Occipital lobe (tissue), 2 donors: ENCODE results near the gene COL3A1. TPM values are rescaled to one million over a fixed set of nuclear protein-coding genes. Genes with fewer than 3 reads are reported as not detected.

Source experiments
- DNase-seq: peaks from one replicate; lab custom pipeline; 2025; lab: John Stamatoyannopoulos, UW
- total RNA-seq: library from RNA; depleted of rRNA; stranded (reverse); fragments of >200 nt; gene quantifications from one replicate; pipeline ENCODE4 v1.2.3, GENCODE V29; 2014

Gene COL3A1
- total RNA-seq, 1 donor from 2014 or later, result 129 TPM

DNA sequence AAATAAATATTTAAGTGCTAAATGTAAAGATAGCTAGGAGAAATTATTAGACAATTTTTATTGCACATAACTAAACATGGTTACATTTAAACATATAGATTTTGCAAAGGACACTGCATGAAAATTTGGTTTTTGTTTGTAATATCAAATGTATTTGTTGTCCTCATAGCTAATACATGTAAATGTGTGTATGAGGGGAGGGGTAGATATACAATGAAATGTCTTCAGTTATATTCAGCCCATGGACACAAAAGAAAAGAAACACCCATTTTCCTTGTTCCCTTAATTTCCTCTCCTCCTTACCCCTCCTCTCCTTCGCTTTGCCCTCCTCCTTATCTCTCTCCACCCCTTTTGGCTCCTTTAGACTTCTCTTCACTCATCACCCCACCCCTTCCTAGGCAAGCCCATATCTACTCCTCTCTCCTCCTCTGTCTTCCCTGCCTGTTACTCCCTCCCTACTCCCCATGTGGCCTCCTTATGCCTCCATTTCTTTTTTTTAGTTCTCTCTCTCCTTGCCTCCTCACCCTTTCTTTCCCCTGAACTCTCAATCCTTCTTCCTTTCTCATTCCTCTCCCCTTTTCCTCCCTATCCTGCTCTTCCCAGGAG lies 1.4 kb downstream of the COL3A1 start:
- no peak for DNase-seq

GRCh38 chr2:188976545-188977268 lies 2.5 kb downstream of the COL3A1 start:
- DNase-seq, result no peak

DNA sequence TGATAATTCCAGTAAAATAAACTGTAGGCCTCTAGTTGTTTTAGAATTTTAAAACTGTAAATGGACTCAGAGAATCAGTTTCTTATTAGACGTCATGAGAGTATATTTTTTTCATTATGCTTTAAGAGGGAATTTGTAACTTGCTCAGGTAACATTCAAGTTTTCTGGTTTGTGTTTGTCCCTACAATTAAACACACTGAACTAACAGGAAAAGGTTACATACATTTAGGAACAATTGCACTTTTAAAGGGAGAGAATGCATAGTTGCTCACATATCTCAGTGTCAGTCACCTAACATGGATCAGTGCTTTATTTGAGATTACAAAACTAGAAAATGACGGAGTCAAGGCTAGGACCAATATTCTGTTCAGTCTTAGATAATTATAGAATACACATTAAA lies 3.1 kb downstream of the COL3A1 start:
- DNase-seq, result no peak

- no peak for DNase-seq
These were observed 4.3 kb downstream of the COL3A1 start for GRCh38 chr2:188978291-188979081.

DNA sequence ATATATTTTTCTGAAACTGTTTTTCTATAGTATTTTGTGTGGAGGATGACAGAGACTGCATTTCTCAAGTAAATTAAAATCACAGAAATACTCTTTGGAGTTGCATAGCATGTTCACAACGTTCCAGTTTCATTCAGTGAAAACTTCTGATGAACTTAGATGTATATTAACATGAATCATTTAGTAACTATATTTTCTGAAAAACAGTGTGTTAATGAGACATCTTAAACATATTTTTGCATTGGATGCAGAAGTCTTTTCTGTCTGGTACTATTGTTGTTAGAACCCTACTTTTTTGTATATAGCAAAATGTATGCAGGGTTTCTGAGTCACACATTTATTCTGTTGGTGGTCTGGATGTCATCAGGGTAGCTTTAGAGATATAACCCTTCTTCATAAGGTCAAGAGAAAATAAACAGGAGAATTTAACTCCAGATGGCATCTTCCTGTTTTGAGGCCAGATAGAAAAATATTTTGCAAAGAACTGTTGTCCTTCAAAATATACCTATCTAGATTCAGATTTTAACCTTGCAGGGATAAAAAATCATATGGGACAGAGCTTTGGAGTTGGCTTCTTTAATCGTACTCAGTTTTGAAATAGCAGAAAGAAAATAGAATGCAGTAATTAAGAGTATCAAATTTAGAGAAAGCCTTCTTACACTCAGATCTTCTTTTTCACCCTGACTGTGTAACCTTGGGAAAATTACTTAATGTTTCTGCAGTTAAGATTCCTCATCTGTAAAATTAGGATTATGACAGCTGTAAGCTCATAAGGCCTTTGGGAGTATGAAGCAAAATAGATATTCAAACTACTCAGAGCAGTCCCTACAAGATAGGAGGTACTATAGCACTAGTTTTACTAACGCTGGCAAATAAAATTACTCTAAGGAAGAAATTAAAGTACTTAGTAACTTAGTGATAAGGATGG lies 5.3 kb downstream of the COL3A1 start:
- DNase-seq, result no peak

DNA sequence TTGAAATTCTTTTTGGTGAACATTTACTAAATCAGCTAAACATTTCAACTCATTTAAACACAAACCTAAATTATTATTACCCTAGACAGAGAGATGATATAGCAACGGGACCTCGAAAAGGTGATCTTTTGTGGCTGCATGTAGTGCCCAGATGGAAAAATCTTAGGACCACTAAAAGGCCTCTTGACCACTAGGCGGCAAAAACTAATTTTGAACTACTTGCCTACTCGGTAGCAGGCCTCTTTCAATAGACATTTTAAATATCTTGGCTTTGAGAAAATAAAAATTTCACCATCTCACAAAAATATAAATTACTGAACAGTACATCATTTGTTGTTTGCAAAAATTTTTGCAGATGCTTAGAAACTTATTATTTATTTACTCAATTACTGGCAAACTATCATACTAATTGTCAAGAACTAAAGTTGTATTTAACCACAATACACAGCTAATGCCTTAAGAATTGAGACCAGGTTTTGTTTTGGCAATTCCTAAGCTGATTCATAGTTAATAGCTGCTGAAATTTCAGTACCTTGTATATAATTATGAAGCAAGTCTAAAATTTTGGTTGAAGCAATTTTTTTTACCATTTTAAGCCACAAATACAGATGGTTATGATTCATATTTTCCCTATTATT lies 9.4 kb downstream of the COL3A1 start:
- no peak for DNase-seq

DNA sequence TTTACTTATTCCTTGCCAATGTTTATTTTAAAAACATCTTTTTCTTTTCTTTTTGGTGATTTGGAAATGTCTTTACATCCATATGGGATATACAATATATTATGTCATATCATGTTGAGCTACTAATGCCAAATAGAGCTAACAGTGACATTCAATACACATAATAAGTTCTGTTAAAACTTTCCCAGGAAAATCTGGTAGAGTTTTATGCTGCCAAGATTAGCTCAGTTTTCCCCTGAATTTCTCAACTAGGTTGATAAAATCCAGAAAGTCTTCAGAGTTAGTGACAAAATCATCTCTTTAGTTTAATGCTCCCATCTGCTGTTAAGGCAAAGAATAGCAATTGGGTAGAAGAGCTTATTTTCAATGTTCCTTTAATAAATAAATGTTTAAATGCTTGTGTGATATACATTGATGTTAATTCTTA lies 9.9 kb downstream of the COL3A1 start:
- DNase-seq, result no peak

GRCh38 chr2:188984680-188985079 lies 10.5 kb downstream of the COL3A1 start:
- no peak for DNase-seq

- no peak for DNase-seq
These were observed 12.7 kb downstream of the COL3A1 start for GRCh38 chr2:188986839-188987238.

DNA sequence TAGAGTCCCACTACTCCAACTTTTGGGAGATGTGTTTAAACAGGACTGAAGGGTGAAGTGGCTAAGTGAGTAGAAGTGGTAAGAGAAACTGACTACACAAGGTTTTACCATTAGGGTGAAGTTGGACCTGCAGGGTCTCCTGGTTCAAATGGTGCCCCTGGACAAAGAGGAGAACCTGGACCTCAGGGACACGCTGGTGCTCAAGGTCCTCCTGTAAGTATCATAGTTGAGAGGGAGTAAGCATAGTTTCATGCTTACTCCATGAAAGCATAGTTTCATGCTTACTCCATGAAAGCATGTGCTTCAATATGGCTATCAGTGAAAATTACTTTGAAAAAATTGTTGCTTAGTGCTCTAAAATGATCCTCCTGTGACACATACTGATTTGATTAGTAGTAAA lies 19.1 kb downstream of the COL3A1 start:
- DNase-seq, result no peak

DNA sequence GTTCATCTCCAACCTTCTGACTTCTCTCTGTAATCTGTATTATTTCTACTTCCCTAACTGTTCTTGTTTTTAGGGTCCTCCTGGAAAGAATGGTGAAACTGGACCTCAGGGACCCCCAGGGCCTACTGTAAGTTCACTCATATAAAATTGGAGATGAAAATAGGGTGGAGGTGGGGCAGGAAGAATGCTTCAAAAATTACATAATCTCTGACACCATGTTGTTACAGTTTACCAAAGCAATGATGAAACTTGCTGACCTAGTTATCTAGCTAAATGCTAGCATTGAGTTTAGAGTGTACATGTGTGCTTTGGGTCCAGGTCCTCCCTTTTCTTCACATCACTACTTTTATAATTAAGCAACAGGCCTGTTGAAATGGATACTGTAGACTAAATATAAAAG lies 23.1 kb downstream of the COL3A1 start:
- no peak for DNase-seq

DNA sequence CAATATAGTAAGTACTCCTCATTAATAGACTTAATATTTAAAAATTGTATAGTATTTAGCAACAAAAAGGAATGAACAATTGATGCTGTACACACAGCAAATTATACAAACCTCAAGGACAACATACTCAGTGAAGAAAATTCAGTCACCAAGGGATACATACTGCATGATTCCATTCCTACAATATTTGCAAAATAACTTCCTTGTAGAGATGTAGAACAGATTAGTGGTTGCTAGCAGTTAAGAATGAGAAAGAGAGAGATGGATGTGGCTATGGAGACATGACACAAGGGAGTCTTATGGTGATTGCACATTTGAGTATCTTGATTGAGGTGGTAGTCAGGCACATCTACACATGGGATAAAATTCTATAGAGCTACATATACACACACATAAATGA lies 26.0 kb downstream of the COL3A1 start:
- no peak for DNase-seq

DNA sequence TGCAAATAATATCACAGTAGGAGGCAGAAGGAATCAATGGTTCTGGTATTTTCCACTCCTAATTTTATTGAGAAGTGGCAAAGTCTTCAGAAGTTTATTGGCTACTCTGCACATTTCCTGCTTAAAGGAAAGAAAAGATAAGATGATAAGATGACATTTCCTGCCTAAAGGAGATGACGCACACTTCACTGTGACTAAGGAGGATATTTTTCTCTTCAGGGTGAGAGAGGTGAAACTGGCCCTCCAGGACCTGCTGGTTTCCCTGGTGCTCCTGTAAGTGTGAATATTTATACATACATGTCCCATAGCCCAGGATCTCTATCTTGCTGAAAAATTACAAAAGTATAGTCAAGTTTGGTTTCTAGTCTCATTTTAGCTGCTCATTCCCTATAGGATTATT lies 27.9 kb downstream of the COL3A1 start:
- DNase-seq, result no peak

DNA sequence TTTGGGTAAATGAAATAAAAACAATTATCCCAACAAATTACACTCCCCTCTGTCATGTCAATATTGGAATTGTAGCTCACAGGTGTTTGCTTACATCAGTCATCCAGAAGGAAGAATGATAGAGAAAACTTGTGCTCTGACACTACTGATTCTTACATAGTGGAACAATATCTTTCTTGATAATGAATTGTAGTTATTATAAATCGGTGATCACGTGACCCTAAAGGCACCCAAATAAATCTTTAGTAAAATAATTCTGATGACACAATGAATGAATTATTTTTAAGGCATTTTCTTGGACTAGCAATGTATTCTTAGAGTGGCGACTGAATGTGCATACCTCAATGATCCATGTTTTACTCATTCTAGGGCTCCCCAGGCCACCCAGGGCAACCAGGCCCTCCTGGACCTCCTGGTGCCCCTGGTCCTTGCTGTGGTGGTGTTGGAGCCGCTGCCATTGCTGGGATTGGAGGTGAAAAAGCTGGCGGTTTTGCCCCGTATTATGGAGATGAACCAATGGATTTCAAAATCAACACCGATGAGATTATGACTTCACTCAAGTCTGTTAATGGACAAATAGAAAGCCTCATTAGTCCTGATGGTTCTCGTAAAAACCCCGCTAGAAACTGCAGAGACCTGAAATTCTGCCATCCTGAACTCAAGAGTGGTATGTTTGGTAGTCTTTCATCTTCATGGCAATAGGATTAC lies 34.5 kb downstream of the COL3A1 start:
- DNase-seq, result no peak

DNA sequence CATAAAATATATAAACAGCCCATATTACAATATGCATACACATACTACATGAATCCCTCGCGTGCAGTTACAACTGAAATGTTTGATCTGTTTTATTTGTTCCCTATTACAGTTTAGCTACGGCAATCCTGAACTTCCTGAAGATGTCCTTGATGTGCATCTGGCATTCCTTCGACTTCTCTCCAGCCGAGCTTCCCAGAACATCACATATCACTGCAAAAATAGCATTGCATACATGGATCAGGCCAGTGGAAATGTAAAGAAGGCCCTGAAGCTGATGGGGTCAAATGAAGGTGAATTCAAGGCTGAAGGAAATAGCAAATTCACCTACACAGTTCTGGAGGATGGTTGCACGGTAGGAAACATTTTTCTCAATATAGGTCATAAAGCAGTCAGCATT lies 36.4 kb downstream of the COL3A1 start:
- no peak for DNase-seq

DNA sequence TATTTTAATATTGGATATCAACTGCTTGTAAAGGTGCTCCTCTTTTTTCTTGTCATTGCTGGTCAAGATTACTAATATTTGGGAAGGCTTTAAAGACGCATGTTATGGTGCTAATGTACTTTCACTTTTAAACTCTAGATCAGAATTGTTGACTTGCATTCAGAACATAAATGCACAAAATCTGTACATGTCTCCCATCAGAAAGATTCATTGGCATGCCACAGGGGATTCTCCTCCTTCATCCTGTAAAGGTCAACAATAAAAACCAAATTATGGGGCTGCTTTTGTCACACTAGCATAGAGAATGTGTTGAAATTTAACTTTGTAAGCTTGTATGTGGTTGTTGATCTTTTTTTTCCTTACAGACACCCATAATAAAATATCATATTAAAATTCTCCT lies 38.2 kb downstream of the COL3A1 start:
- DNase-seq, result no peak

- DNase-seq, result no peak
These were observed 38.9 kb downstream of the COL3A1 start for GRCh38 chr2:189013031-189013430.

GRCh38 chr2:189013671-189014448 lies 39.7 kb downstream of the COL3A1 start:
- no peak for DNase-seq

DNA sequence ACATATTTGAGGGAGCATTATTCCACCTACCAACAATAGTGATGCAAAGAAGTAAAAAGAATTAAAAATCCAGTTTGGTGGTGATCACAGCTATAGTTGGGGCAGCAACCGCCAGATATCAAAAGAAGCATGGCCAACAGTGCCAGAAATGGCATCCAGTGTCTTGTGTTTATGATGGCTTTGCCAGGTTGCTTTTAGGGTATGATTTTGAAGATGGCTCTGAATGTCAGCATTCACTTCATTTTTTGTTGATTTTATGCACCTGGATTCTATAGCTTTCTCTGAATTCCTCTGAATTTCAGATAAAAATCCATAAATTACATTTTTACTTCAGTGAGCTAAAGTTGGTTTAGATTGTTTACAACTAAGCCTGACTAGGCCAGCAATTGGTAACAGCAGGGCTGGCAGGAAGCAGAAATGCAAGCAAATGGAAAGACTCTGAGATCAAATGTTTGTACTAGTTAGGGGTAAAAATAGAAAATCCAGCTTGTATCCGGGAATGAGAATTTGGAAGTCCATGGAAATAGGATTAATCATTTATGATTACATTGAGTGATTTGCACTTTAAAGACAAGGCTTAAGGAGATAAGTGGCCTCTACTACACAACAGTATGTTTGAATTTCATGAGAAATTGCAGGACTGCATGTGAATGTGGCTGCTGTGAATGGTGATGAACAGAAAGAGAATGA lies 40.4 kb downstream of the COL3A1 start:
- DNase-seq, result no peak
